CMK (cell line): ENCODE data around the gene EIF5A.

ENCODE experiments used
- DNase-seq: peaks from one replicate; pipeline ENCODE4 v3.0.0-alpha.2; 2010; ENCODE audit warnings: low read depth

Gene EIF5A

DNA sequence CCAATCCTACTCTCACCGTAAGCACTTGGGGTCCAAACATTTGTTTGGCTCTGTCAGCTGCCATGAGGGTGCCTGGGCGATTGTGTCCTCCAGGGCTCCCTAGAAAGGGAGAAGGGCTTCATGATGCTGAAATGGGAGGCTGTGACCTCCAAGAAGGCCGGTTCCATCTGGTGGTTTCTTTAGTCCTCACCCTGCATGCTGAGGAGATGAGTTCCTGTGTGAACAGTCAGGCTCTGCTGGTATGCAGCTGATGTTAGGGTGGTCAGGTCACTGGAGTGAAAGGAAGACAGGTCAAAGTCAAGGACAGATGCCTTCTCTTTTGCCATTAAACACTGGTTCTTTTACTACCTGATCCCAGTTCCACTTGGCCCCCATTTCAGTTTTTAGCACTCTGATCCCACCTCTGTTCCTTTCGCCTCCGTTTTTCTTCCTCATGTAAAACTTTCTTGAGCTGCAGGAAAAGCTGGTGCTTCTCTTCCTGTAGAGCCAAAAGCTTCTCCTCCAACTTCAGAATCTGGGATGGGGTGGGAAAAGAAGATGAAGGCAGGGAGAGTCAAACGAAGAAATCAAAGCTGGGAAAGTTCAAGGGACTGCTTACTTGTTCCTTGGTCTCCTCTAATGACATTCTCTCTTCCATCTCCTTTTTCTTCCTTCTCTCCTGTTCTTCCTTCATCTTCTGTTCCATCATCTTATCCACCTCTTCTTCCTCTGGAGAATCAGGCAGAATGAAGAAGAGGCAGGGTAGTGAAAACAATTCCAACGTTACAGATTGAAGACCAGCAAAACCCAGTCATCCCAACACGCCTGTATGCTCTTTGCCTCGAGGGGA is 6.7 kb downstream of the EIF5A start:
- DNase-seq: no peak

DNA sequence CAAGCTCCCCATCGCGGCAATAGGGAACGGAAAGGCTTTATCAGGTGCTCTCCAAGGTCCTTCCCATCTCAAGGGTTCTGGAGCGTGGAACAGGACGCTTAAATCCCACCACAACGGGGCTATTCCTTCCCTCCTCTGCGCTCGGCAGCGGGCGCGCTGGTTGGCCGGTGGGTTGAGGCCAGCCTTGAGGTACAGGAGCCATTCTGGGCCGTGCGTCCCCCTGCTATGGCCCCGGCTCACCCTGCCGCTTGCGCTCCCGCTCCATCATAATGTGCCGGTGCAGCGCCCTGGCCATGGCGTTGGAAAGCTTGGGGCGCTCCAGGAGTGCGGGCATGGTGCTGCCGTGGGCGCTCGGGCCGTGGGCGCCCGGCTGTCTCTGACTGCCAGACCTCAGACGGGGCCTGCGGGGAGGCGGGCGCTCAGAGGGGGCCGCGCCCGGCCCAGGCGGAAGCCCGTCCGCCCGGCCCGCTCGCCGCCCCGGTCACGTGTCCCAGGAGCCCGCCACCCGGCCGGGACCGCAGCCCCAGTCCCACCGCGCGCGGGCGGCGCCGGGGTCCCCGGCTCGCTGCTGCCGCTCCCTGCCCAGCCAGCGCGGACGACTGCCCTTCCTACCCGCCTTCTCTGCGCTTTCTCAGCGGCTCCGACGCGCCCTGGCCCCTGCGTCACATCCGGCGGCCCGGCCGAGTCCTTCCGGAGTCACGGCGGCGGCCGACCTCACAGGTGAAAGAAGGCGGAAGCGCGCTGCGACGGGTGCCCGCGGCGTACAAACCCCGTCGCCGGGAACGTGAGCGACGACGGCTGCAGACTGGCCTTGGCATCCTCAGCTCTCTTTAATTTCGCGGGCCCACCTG is 7.5 kb downstream of the EIF5A start, which contains the start of gene GPS2:
GPS2 (minus strand) TSS at position 642 of the 851 bp plus-strand sequence; CDS start at position 334, 308 bp downstream.
- DNase-seq: no peak

DNA sequence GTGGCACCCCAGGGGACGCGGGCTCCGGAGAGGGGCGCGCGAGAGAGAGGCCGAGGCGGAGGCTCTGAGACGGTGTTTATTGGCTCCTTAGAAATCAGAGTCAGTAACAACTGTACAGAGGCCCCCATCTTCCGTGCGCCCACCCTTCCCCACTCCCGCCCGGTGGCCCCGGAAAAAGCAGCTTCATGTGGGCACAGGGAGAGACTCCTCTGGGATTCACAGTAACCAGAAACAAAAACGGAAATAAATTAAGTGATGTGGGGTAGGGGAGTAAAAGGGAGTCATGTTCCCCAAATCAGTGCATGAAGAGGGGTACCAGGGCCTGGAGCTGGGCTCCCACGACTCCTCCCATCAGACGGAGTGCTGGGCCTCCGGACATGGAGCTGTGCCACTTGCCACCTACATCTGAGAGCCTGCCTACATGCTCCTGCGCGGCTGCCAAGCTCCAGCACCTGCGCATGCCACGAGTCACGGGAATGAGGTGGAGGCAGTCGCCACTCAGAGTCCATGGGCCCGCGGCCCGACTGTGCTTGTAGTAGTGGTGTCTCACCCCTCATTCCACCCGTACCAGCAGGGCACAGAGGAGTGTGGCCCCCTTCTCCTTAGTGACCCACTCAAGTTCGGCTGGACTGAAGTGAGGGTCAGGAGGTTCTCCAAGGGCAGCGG is 8.3 kb downstream of the EIF5A start:
- no peak for DNase-seq

DNA sequence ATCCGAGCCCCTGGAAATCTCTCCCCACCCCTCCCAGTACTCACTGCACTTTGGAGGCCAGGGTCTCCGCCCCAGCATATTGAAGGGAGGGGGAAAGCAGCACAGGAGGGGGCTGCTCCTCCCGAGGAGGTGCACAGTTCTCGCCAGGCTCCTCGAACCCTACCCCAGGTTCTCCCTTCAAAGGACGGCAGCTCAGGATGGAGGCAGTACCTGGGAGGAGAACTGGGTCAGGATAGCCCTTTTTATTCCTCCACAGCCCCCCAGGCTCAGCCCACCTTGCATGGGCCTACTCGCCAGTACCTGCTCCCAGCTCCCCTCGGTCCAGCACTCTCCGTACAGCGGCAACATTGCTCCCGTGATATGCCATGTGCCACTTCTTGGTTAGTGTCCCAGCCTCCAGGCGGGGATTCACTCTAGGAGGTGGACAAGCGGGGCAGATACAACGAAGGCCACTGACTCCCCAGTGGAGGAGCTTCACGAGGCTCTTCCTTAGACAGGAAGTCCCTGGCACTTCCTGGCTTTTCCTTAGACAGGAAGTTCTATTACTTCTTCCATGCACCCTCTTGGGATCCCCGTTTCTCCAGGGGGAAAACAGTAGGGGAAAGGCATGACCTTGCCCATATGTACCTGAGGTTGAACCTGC is 9.9 kb downstream of the EIF5A start:
- no peak for DNase-seq

DNA sequence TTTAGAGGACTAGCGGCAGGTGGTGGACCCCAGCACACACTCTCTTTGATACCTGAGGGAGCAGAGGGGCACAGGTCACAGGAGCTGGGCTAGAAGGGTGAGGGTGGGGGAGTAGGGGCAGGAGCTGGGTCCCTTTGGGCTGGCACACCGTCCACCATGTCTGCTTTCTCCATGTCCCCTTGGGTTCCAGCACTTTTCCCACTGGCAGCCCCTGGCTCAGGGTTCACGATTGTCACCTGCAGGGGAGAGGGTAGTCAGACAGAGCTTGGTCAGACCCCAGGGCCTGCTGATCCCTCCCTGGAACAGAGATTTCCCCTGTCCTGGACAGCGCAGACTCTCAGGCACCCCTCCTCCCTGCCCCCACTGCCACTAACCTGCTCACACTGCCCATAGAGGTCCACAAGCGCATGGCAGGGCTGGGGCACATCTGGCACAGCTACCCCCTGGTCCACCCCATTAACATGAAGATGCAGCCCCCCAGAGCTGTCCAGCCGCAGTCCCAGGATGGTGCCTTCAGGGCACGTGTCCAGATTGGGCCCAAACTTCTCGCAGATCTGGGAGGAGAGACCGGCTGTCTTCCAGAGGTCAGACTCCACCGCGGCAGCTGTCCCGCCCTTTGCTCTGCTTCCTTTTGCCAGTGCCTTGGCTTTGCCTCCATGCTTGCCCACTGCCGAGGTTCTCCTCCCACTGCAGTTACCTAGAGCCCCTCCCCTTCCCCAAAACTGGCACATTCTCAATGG is 10.9 kb downstream of the EIF5A start:
- no peak for DNase-seq

DNA sequence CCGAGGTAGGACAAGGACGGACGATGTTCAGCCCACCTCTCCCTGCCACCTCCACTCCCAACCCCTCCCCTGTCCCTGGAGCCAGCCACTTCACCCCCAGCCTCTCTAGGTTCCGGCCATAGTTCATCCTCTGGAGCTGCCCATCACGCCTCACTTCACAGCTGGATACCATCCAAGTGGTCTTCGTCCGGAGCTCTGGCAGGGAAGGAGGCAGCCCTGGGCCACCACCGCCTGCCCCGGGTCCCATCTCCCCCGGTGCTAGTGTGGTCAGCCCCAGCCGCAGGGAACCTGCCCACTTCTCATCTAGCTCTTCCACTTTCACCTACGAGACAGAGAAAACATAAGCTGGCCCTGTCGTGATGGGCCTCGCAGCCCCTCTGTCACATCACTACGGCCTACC is 14.0 kb downstream of the EIF5A start:
- DNase-seq: no peak

DNA sequence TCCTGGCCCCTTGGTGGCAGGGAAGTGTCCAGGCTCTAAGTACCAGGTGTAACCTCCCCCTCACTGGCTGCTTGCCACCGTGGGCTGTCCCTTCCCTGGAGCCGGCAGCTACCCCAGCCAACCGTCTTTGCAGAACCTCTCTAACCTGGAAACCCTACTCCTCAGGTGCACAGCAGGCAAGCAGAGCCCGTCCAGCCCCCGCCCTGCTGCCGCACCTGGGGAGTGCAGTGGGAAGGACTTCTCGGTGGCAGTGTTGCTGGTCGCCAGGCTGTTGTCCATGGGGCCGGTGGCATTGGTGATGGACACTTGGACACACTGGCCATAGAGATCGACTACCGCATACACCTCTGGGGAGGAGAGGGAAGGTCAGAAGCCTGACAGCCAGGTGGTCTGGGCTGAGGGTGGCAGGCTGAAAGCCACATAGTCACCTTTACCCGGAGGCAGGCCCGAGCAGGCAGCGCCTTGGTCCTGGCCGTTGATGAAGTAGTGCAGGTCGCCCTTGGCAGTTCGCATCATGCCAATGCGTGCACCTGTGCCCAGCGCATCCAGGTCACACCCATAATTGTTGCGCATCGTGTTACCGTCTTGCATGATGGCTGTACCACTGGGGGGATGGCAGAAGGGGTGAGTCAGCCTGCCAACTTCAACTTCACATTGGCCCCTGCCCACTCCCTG is 15.2 kb downstream of the EIF5A start:
- DNase-seq: no peak

DNA sequence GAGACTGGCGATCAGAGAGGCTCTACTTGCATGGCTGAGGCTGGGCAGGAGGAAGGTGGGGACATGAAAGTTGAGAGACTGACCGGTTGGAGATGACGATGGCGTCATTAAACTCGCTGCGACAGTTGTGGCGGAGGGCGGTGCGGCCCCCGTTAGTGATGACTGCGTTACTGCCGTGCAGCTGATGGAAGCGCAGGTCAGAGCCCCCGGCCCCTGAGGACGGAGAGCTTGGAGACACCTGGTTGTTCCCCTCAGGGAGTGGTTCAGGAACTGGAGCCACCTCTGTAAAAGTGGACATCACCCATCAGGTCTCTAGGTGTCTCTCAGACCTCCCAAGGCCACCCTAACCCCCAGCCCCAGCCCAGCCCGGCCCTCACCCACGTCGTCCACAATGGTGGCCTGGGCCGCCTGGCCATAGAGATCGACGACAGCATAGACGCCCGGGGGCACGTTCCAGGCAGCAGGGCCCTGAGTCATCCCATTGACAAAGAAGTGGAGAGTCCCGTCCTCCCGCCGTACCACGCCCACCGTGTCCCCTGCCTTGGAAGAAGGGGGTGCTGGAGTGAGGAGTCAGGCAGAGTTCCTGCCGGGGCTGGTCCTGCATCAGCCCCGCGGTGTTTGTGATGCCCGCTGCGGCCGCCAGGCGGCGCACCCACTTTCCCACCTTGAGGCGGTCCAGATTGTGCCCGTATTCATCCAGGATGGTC is 16.5 kb downstream of the EIF5A start:
- DNase-seq: no peak

DNA sequence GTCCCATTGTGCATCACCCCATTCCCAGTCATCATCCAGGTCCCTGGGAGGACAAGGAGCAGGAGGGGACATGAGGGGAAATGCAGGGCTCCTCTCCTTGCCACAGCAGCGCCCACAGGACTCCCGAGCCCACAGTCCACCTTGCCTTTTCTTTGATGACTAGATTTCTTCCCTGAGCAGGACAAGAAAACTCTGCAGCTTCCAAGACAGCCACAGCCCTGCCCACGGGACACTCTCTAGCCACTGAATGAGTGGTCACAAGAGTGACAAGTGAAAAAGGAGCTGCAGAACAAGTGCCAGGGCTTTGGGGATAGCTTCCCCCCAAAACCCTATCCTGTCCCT is 17.0 kb downstream of the EIF5A start:
- DNase-seq: no peak

DNA sequence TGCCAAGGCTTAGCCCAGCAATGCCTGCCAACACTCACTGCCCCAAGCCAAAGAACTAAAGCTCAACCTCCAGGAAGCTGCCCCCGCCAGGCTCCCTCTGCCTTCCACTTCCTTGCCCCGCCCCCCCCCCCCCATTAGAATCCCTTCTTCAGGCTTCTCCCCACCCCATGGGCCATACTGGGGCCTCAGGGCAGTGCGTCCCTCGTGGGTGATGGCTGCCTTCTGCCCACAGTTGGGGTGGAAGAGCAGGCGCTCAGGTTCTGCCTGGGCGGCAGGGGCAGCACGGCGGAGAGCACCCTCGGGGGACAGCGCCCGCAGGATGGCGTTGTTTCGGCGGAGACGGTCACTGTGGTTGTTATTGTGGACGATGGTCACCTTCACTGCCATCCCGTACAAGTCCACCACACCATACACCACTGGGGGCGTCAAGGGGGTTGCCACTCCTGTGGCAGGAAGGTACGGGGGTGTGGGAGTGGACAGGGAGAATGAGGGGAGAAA is 17.7 kb downstream of the EIF5A start:
- no peak for DNase-seq

DNA sequence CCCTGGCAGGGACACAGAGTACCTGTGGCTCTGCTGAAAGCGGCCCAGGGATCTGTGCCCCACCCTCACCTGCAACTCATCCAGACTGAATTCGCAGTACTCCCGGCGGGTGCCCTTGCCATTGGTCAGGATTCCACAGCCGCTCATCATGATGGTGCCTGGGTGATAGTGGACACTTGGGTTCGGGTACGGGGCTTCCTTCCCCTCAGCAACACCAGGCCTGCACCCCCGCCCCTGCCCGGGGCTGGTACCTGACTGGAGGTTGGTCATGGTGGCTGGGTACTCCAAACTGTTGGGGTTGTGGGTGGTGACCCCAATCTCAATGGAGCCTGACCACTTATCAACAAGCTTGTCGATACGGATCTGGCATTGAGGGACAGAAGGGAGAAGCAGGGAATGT is 18.8 kb downstream of the EIF5A start:
- no peak for DNase-seq

DNA sequence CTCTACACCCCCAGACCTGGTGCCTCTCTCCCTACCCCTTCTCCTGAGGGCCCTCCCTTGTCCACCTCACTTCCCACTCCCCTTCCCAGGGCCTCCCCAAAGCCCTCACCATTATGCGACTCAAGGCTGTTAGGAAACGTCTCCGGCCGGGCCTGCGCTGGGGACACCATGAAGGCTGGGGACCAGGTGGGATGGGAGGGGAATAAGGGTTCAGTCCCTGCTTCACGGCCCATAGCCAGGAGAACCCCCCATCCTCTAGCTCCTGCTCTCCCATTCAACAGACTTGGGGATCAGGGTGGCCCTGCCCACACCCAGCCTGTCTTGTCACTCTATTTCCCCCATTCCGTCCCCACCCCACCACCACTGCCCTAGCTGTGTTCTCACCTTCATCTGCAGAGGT is 19.6 kb downstream of the EIF5A start:
- DNase-seq: no peak

DNA sequence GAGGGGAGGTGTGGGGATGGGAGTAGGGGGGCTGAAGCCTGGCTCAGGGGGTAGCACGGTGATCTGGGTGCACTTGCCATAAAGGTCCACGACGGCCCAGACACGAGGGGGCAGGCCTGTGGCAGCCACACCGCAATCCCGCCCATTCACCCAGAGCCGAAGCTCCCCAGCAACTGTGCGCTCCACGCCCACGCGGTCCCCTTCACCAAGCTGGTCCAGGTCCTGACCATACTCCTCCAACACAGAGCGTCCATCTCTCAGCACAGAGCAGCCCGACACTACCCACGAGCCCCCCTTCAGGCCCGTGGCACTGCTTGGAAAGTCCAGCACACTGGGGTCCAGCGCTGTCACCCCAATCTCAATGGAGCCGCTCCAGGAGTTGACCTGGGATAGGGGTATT is 20.1 kb downstream of the EIF5A start:
- DNase-seq: no peak

DNA sequence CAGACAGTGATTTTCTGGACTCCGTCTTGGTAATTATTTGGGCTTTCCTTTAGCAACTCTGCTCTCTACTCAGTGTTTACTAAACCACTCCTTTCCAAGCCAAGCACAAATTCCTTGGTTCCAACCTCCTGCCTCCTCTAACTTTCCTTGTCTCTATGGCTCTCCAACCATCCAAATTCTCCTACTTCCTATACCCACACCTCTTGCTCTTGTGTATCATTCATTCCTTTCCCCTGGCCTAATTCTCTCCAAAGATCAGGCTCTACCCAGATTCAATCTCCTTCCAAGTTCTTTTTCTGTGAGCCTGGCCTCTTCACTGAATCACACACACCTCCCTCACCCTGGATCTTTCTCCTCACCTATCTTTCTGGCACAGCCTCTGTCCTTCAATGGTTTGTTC is 20.6 kb downstream of the EIF5A start:
- DNase-seq: no peak

DNA sequence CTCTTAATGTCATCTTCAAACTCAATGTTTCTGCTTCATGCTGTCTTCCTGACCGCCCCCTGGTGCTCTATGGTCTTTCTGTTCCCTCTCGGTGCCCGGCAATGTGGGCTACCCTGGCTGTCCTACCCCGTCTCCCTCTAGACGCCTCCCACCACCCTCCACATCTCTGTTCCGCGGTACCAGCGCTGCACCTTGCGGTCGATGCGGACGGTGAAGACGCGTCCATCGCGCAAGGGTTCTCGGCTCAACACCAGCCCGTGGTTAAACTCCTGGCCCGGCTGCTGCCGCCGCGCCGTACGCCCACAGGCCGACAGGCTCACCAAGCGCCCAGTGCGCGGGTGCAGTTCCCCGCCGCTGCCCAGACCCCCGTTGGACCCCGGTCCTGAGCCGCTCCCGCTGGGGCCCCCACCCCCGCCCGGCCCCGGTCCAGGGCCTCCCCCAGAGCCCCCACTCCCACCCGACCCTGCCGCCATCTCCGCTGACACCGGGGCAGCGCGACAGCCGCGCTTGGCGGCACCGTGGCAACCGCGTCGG is 21.5 kb downstream of the EIF5A start, which contains the start of gene NEURL4:
NEURL4 (minus strand) TSS at position 496 of the 534 bp plus-strand sequence; CDS start at position 473, 23 bp downstream.
- DNase-seq: no peak

DNA sequence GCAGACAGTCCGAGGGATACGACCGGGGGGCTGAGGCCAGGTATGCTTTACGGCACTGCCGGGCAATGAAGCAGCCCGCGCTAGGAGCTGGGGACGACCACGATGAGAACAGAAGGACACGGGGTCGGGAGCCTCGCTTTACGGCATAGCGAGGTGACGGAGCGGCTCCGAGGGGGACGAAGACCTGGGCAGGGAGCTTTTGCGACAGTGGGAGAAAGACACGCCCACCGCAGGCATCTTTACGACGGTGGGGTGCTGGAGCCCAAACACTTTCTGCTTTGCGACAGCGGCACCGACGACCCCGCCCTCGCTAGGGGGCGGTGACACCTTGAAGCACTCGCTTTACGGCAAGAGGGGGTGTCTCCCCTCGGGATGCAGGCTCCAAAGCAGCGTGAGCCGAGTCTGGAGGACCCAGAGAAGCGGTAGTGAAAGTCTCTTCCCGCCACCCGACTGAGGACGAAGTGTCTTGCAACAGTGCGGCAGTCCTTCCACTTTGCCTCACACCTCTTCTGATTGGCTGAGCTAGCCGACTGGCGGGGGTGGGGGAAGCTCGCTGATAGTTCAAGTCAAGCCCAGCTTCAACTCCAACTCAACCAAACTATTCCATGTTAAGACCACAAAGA is 22.1 kb downstream of the EIF5A start:
- DNase-seq: peak; percentile 93

DNA sequence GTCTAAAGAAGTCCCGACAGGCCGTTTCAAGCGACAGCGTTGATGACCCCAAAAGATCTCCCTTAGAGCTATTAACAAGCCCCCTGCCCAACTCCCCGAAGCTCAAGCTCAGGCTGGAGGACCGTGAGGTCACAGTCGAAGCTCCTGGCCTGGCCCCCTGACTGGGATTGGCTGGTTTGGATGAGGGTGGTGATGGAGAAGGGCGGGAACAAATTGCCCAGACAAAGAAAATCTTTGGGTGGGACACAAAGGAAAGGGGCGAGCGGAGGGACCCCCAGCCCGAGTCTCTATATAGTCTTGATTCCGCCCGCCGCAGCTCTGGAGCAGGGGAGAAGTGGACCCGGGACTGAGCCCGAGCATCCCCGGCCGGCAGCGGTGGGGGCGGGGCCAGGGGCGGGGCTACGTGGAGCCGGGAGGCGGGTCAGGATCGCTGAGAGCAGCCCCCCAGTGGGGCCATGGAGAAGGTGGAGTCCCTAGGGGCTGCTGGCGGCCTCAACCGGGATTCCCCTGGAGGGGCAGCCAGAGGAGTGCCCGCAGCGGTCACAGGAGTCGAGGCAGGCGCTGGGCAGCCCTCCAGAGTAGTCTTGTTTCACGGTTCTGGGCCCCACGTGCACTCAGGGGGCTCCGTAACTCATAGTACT is 22.7 kb downstream of the EIF5A start:
- no peak for DNase-seq

DNA sequence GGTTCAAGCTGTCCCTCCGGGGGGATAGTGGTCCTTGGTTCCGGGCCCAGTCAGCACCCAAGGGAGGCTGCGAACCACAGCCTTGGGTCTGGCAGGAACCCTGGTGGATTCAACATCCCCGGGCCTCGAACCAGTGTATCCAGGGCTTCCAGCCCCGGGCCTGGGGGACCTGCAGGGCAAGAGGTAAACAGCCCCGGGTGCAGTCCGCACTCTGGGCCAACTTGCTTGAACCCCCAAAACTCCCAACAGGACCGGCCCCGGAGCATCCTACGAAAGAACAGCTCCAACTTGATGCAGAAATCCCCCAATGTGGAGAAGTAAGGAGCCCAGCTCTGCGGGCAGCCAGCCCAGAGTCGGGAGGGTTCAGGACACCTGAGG is 23.2 kb downstream of the EIF5A start:
- no peak for DNase-seq

DNA sequence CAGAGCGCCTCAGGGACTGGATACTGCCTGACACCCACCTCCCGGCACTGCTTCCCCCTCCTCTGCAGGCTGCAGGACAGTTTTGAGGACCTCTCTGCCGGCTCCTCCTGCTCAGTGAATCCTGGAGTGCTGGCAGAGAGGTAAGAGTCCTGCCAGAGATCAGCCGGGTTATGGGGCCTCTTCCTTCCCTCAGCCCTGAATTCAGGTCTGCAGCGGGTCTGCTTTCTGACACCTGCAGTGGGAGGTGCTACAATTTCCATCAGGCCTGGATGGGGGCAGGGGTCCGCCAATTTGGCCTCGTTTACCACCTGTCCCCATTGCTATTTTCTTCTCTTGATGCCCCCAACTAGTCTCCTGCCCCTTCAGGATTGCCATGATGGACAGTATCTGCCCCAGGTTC is 24.7 kb downstream of the EIF5A start:
- DNase-seq: no peak
